ENCODE results near the gene OR1E1. TPM values are rescaled to one million over a fixed set of nuclear protein-coding genes. Genes with fewer than 3 reads are reported as not detected.
"Not testable (repeated sequence)": the region's sequence is repeated elsewhere in the genome, so short reads cannot be mapped to it uniquely, and the experiment has no call there.

Gene OR1E1
- total RNA-seq, 2 donors from 2014 or later, result not detected

DNA sequence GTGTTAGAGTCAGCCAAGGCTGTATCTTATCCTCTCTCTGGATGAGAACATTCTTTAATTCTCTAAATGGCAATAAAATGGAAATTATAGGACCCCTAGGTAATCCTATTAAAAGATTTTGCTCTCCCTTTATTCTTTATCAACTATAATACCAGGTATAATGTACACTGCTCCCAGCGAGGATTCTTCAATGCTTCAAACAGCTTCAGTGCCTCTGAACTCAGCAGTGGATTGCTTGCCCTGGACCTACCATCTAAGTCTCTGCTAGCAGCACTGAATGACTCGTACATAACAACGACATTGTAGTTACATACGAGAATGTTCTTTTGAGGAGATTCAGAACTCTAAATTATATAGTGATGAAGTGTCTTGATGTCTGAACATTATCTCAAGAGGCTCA lies 8.4 kb downstream of the OR1E1 start:
- ATAC-seq (no peak), DNase-seq (no peak)
- Mint-ChIP-seq H3K4me1 (peaks cover 6% of the 10 kb centered on the region), H3K27ac (no peak overlapping the region), H3K36me3 (ENCODE audit: low read depth) (peaks cover 4% of the 10 kb centered on the region), H3K4me3 (no peak overlapping the region), H3K27me3 (peaks cover 31% of the 10 kb centered on the region)
- H3K9me3 ChIP-seq (ENCODE audit: control insufficient read depth, low read length, poor library complexity, severe bottlenecking), result peaks cover 3% of the 10 kb centered on the region

- Mint-ChIP-seq H3K27ac (no peak within 1 kb of the TSS), H3K27me3 (peaks cover 55% of the 10 kb centered on the region)
Measured at GRCh38 chr17:3385869-3386816, 12.1 kb downstream of the OR1E1 start, which contains the start of gene OR3A2. Gene OR3A2, minus strand, starts transcription at chr17:3386308.

DNA sequence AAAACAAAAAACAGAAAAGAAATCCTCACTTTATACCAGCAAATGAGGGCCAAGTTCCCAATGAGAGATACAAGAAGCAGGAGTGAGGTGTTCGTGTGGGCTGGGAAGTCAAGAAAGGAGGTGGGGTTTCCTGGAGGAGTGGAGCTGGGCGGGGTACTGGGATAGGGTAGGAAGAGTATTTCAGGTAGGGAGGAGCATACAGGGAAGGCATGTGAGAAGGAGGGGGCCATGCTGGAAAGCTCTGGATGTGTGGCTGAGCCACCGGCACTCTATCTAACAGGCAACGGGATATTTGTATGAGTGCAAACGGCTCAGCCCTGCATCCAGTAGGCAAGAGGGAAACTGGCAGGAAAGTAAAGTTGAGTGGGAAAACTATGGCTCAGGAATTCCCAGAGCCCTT lies 16.3 kb downstream of the OR1E1 start:
- H3K36me3 Mint-ChIP-seq (ENCODE audit: low read depth), result peaks cover 15% of the 10 kb centered on the region
- H3K9me3 ChIP-seq (ENCODE audit: control insufficient read depth, low read length, poor library complexity, severe bottlenecking), result no peaks in the 10 kb centered on the region
- H3K27me3 Mint-ChIP-seq, result peaks cover 80% of the 10 kb centered on the region
- no peak overlapping the region for H3K4me3 Mint-ChIP-seq
- H3K27ac Mint-ChIP-seq, result no peak overlapping the region
- H3K4me1 Mint-ChIP-seq, result peaks cover 9% of the 10 kb centered on the region
- DNase-seq, result no peak
- ATAC-seq, result no peak

More at GRCh38 chr17:3385869-3386816, 12.1 kb downstream of the OR1E1 start, which contains the start of gene OR3A2:
- peaks cover 8% of the 10 kb centered on the region for H3K36me3 Mint-ChIP-seq (ENCODE audit: low read depth)
- no peaks in the 10 kb centered on the region for H3K9me3 ChIP-seq (ENCODE audit: control insufficient read depth, low read length, poor library complexity, severe bottlenecking)
- H3K4me1 Mint-ChIP-seq, result peaks cover 9% of the 10 kb centered on the region
- ATAC-seq, result peak; percentile 86
- DNase-seq, result no peak
- H3K4me3 Mint-ChIP-seq, result peak within 1 kb of the TSS; percentile 74

DNA sequence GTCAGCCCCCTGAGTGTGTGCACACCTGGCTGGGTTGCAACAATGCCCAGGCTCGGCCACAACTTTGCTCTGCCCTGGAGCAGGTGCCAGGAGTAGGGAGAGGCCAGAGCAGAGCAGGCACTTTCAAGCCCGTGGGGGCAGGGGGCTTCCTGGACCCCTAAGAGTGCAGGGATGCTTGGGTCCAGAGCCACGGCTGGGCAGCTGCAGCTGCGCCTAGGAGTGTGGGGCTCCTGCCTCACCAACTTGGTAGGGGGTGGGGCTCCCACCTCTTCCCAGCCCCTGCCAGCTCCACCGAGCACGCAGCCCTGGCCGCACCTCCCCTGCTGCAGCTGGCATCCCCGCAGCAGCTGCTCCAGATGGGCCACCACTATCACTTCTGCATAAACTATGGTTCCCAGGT lies 19.9 kb downstream of the OR1E1 start:
- H3K27me3 Mint-ChIP-seq, result peaks cover 53% of the 10 kb centered on the region
- no peak overlapping the region for H3K4me3 Mint-ChIP-seq
- peaks cover 13% of the 10 kb centered on the region for H3K36me3 Mint-ChIP-seq (ENCODE audit: low read depth)
- no peak for ATAC-seq
- H3K27ac Mint-ChIP-seq, result no peak overlapping the region
- no peak for DNase-seq
- H3K9me3 ChIP-seq (ENCODE audit: control insufficient read depth, low read length, poor library complexity, severe bottlenecking), result no peaks in the 10 kb centered on the region
- H3K4me1 Mint-ChIP-seq, result peaks cover 3% of the 10 kb centered on the region

DNA sequence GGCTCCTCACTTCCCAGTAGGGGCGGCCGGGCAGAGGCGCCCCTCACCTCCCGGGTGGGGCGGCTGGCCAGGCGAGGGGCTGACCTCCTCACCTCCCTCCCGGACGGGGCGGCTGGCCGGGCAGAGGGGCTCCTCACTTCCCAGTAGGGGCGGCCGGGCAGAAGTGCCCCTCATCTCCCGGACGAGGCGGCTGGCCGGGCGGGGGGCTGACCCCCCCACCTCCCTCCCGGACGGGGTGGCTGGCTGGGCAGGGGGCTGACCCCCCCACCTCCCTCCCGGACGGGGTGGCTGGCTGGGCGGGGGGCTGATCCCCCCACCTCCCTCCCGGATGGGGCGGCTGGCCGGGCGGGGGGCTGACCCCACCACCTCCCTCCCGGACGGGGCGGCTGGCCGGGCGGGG lies 27.0 kb downstream of the OR1E1 start:
- not testable (repeated sequence) for DNase-seq; ATAC-seq; H3K36me3 Mint-ChIP-seq (ENCODE audit: low read depth); H3K9me3 ChIP-seq (ENCODE audit: control insufficient read depth, low read length, poor library complexity, severe bottlenecking); H3K4me1 Mint-ChIP-seq; H3K4me3 Mint-ChIP-seq; H3K27me3 Mint-ChIP-seq; H3K27ac Mint-ChIP-seq

Other genes starting within 250 kb of the OR1E1 start
- not detected for gene OR1A2, start 200.9 kb downstream of the OR1E1 start, total RNA-seq
- gene OR1A1, start 190.7 kb downstream of the OR1E1 start, total RNA-seq, result not detected
- not detected for gene OR3A1, start 100.0 kb downstream of the OR1E1 start, total RNA-seq
- 1 to 10 TPM; 1.1 TPM for gene OR3A2, start 12.1 kb downstream of the OR1E1 start, total RNA-seq
- gene OR3A3, start 13.0 kb upstream of the OR1E1 start, total RNA-seq, result not detected
- not detected for gene OR1E2, start 35.4 kb upstream of the OR1E1 start, total RNA-seq
- gene SPATA22, start 73.4 kb upstream of the OR1E1 start, total RNA-seq, result under 1 TPM in 1 of 2 donors, not detected in 1; 0.22 TPM
- gene ASPA, start 77.6 kb upstream of the OR1E1 start, total RNA-seq, result not detected
- under 1 TPM; 0.27 to 0.55 TPM for gene TRPV3, start 159.4 kb upstream of the OR1E1 start, total RNA-seq
- gene TRPV1, start 211.0 kb upstream of the OR1E1 start, total RNA-seq, result 1 to 10 TPM; 3.2 to 4.0 TPM
- 1 to 10 TPM; 5.3 to 6.4 TPM for gene SHPK, start 237.8 kb upstream of the OR1E1 start, total RNA-seq
- gene CTNS, start 238.3 kb upstream of the OR1E1 start, total RNA-seq, result 1 to 10 TPM; 6.9 to 7.4 TPM